Suprapubic skin (tissue), 4 donors: ENCODE results near the gene HESX1. TPM values are rescaled to one million over a fixed set of nuclear protein-coding genes. Genes with fewer than 3 reads are reported as not detected.

ENCODE experiments used
- DNase-seq, 2 donors: peaks; one replicate each; pipeline ENCODE4 v3.0.0-alpha.2; 2019; ENCODE audit warnings: low spot score in 2 of 2
- H3K27ac ChIP-seq: fragments of 200-600 bp; sonication (generic); one replicate; pipeline ENCODE4 v1.5.1; 2019
- H3K27me3 ChIP-seq: fragments of 200-600 bp; sonication (generic); one replicate; pipeline ENCODE4 v1.5.1; 2019
- H3K36me3 ChIP-seq: fragments of 200-600 bp; sonication (generic); one replicate; pipeline ENCODE4 v1.5.1; 2019
- H3K4me1 ChIP-seq: fragments of 200-600 bp; sonication (generic); one replicate; pipeline ENCODE4 v1.5.1; 2019
- H3K4me3 ChIP-seq: fragments of 200-600 bp; sonication (generic); one replicate; pipeline ENCODE4 v1.5.1; 2019; ENCODE audit warnings: mild to moderate bottlenecking
- H3K9me3 ChIP-seq: fragments of 200-600 bp; sonication (generic); one replicate; pipeline ENCODE4 v1.5.1; 2019
- CTCF ChIP-seq, 2 donors: fragments of 200-600 bp in 1 of 2; fragments of 450-650 bp in 1 of 2; sonication (generic) in 1 of 2; IDR thresholded peaks; one replicate each; pipeline ENCODE4 v1.5.1; 2016 to 2019; ENCODE audit warnings: antibody characterized with exemption in 2 of 2, mild to moderate bottlenecking in 1 of 2, moderate library complexity in 1 of 2
- EP300 ChIP-seq: sonication (generic); formaldehyde crosslinking; IDR thresholded peaks from one replicate; pipeline ENCODE4 v1.6.1; 2017; ENCODE audit warnings: antibody characterized with exemption
- POLR2A ChIP-seq, 2 donors: fragments of 450-650 bp; IDR thresholded peaks; one replicate each; pipeline ENCODE4 v1.6.1; 2017; ENCODE audit warnings: antibody characterized with exemption in 2 of 2, mild to moderate bottlenecking in 2 of 2, moderate library complexity in 2 of 2
- POLR2AphosphoS5 ChIP-seq, 3 donors: sonication (generic); formaldehyde crosslinking; IDR thresholded peaks; one replicate each; pipeline ENCODE4 v1.6.1; 2017; ENCODE audit warnings: antibody characterized with exemption in 3 of 3
- WGBS: methylation state at CpG from one replicate; pipeline ENCODE4 v1.1.5; 2018; 5-methylcytosine and 5-hydroxymethylcytosine counted together
- total RNA-seq, 4 donors: library from RNA; depleted of rRNA; stranded (reverse); fragments of >200 nt; gene quantifications; one replicate each; pipeline ENCODE4 v1.1.0, GENCODE V29; 2016

The HESX1 gene
- total RNA-seq, 4 donors from 2014 or later: 0.76 to 4.7 (median 0.89) TPM; not detected in 1

- Histone ChIP-seq H3K9me3 (no peaks in the 10 kb centered on the region), H3K36me3 (no peaks in the 10 kb centered on the region), H3K4me3 (no peak overlapping the region), H3K27ac (no peak overlapping the region), H3K27me3 (no peaks in the 10 kb centered on the region), H3K4me1 (peaks cover 16% of the 10 kb centered on the region)
- TF ChIP-seq POLR2AphosphoS5 (IDR thresholded peaks at IDR 0.05): no peak
- no peak for TF ChIP-seq EP300
- DNase-seq: no peak
- WGBS: 62% methylated on average over 2 of the region's 2 CpGs
These were observed 48.7 kb downstream of the HESX1 start for GRCh38 chr3:57151021-57151449.

GRCh38 chr3:57150113-57150581 is 49.6 kb downstream of the HESX1 start:
- Histone ChIP-seq H3K36me3 (no peaks in the 10 kb centered on the region), H3K4me1 (peaks cover 16% of the 10 kb centered on the region), H3K9me3 (no peaks in the 10 kb centered on the region), H3K27me3 (no peaks in the 10 kb centered on the region), H3K4me3 (no peak overlapping the region), H3K27ac (no peak overlapping the region)
- no peak for DNase-seq
- TF ChIP-seq CTCF (IDR thresholded peaks at IDR 0.05) (no peak), POLR2A (IDR thresholded peaks at IDR 0.05) (no peak), EP300 (no peak), POLR2AphosphoS5 (IDR thresholded peaks at IDR 0.05) (no peak)
- WGBS: 31% methylated on average over 7 of the region's 7 CpGs

Other genes starting within 250 kb of the HESX1 start
- not detected for gene SPATA12, start 139.3 kb downstream of the HESX1 start, total RNA-seq
- gene IL17RD, start 34.6 kb downstream of the HESX1 start, total RNA-seq: 1 to 10 TPM; 2.2 to 6.1 (median 3.7) TPM
- gene APPL1, start 27.8 kb upstream of the HESX1 start, total RNA-seq: 10 to 100 TPM; 41.1 to 60.2 (median 46.1) TPM
- not detected for gene ASB14, start 92.7 kb upstream of the HESX1 start, total RNA-seq